GM12878 (cell line): ENCODE measurements around the gene IL18R1. TPM values are rescaled to one million over a fixed set of nuclear protein-coding genes. Genes with fewer than 3 reads are reported as not detected.
A peak's percentile ranks its signal among the peaks of the same experiment; 100 is the strongest.

ENCODE experiments used
- BACH1 ChIP-seq: fragments of 450-650 bp; IDR thresholded peaks from 2 replicates; pipeline ENCODE4 v1.6.1; 2017; ENCODE audit warnings: mild to moderate bottlenecking, borderline replicate concordance
- BHLHE40 ChIP-seq, 2 experiments: fragments of 450-650 bp in 1 of 2; IDR thresholded peaks; 2 replicates each; pipeline ENCODE4 v1.6.1; 2011 to 2017; ENCODE audit warnings: low read depth in 2 of 2, borderline replicate concordance in 1 of 2, improper control_type of control experiment in 1 of 2, low read length in 1 of 2, mild to moderate bottlenecking in 1 of 2
- BRCA1 ChIP-seq: IDR thresholded peaks from 2 replicates; pipeline ENCODE4 v1.6.1; 2011; ENCODE audit warnings: low read depth, low read length, improper control_type of control experiment
- CHD2 ChIP-seq: IDR thresholded peaks from 2 replicates; pipeline ENCODE4 v1.6.1; 2011; ENCODE audit warnings: low read depth, low read length, improper control_type of control experiment, borderline replicate concordance
- CREB1 ChIP-seq: IDR thresholded peaks from 2 replicates; pipeline ENCODE4 v1.6.1; 2012; ENCODE audit warnings: low read depth, mild to moderate bottlenecking, inconsistent platforms
- EP300 ChIP-seq, 2 experiments: fragments of 150-350 bp in 1 of 2; IDR thresholded peaks; 2 replicates each; pipeline ENCODE4 v1.6.1; 2011 to 2012; ENCODE audit warnings: low read depth in 2 of 2, low read length in 2 of 2, borderline replicate concordance in 1 of 2, improper control_type of control experiment in 1 of 2, inconsistent platforms in 1 of 2; ENCODE audit not compliant: control insufficient read depth in 1 of 2
- GABPA ChIP-seq: IDR thresholded peaks from 2 replicates; pipeline ENCODE4 v1.6.1; 2014; ENCODE audit warnings: antibody characterized with exemption, low read depth, mild to moderate bottlenecking, inconsistent platforms
- HCFC1 ChIP-seq: fragments of 150-350 bp; IDR thresholded peaks from 2 replicates; pipeline ENCODE4 v1.6.1; 2014; ENCODE audit warnings: low read length
- MEF2A ChIP-seq: IDR thresholded peaks from 2 replicates; pipeline ENCODE4 v1.6.1; 2011; ENCODE audit warnings: low read depth, mild to moderate bottlenecking, low read length, moderate library complexity; ENCODE audit not compliant: insufficient read depth
- NBN ChIP-seq: fragments of 450-650 bp; IDR thresholded peaks from 2 replicates; pipeline ENCODE4 v1.6.1; 2016
- NFIC ChIP-seq: IDR thresholded peaks from 2 replicates; pipeline ENCODE4 v1.6.1; 2012; ENCODE audit warnings: low read depth, mild to moderate bottlenecking, inconsistent platforms, low read length, moderate library complexity
- NFYA ChIP-seq: IDR thresholded peaks from 2 replicates; pipeline ENCODE4 v1.6.1; 2011; ENCODE audit warnings: low read depth, mild to moderate bottlenecking, low read length, improper control_type of control experiment, borderline replicate concordance
- RAD21 ChIP-seq: IDR thresholded peaks from 2 replicates; pipeline ENCODE4 v1.6.1; 2011; ENCODE audit warnings: mild to moderate bottlenecking, low read depth, low read length, moderate library complexity; ENCODE audit not compliant: insufficient read depth
- RBBP5 ChIP-seq: fragments of 200-600 bp; sonication (generic); conservative IDR thresholded peaks from 2 replicates; pipeline ENCODE4 v1.6.1; 2016
- SMC3 ChIP-seq: IDR thresholded peaks from 2 replicates; pipeline ENCODE4 v1.6.1; 2011; ENCODE audit warnings: low read length, improper control_type of control experiment, borderline replicate concordance
- SPI1 ChIP-seq: IDR thresholded peaks from 2 replicates; pipeline ENCODE4 v1.6.1; 2011; ENCODE audit warnings: low read depth, mild to moderate bottlenecking, low read length, moderate library complexity, borderline replicate concordance; ENCODE audit not compliant: insufficient read depth
- TARDBP ChIP-seq: IDR thresholded peaks from 2 replicates; pipeline ENCODE4 v1.6.1; 2016; ENCODE audit warnings: borderline replicate concordance
- ZNF217 ChIP-seq: fragments of 450-650 bp; IDR thresholded peaks from 2 replicates; pipeline ENCODE4 v1.6.1; 2017; ENCODE audit warnings: antibody characterized with exemption, mild to moderate bottlenecking
- ZNF384 ChIP-seq: IDR thresholded peaks from 2 replicates; pipeline ENCODE4 v1.6.1; 2012; ENCODE audit warnings: low read depth, mild to moderate bottlenecking, low read length, improper control_type of control experiment, borderline replicate concordance
- polyA plus RNA-seq, 11 experiments: library from polyadenylated mRNA; depleted of rRNA in 4 of 11; unstranded in 6 of 11; stranded (reverse) in 5 of 11; fragments of >200 nt; fragmentation: Nextera tagmentation in 4 of 11; fragmentation: Illumina TruSeq in 1 of 11; extraction: Ambion mirVana in 4 of 11; extraction: Trizol in 1 of 11; gene quantifications; 1 replicate in 1 of 11; 2 replicates in 10 of 11; pipeline versions ENCODE4 v1.2.1 to v1.2.3, GENCODE V29; 2011 to 2016; ENCODE audit warnings: inconsistent platforms in 2 of 11, missing spikeins in 2 of 11, low read depth in 1 of 11
- total RNA-seq, 4 experiments: library from RNA; depleted of rRNA in 3 of 4; stranded (reverse); fragments of >200 nt in 3 of 4; fragmentation: Illumina TruSeq in 1 of 4; extraction: Trizol in 1 of 4; gene quantifications; 2 replicates each; pipeline versions ENCODE4 v1.2.1 to v1.2.3, GENCODE V29; 2013 to 2021
- TF ChIP-seq, protein P1 (sequence below): fragments of 450-650 bp; formaldehyde crosslinking; IDR thresholded peaks from 2 replicates; pipeline ENCODE4 v1.4.0; 2022; ENCODE audit warnings: mild to moderate bottlenecking, moderate library complexity
- TF ChIP-seq, protein P2 (sequence below): fragments of 450-650 bp; IDR thresholded peaks from 2 replicates; pipeline ENCODE4 v1.6.1; 2017; ENCODE audit warnings: mild to moderate bottlenecking, moderate library complexity
- TF ChIP-seq, protein P3 (sequence below): fragments of 450-650 bp; IDR thresholded peaks from 2 replicates; pipeline ENCODE4 v1.6.1; 2017; ENCODE audit warnings: antibody characterized with exemption, mild to moderate bottlenecking, moderate library complexity

Gene IL18R1
- total and polyA plus RNA-seq, 10 of the 15 experiments (the other 5 are each of a cell fraction or from before 2014, with no cell fraction given): 3.5 to 15.5 (median 11.1) TPM

GRCh38 chr2:102424754-102425153, 69.2 kb downstream of the IL18R1 start (continued):
- TF ChIP-seq, protein P1, sequence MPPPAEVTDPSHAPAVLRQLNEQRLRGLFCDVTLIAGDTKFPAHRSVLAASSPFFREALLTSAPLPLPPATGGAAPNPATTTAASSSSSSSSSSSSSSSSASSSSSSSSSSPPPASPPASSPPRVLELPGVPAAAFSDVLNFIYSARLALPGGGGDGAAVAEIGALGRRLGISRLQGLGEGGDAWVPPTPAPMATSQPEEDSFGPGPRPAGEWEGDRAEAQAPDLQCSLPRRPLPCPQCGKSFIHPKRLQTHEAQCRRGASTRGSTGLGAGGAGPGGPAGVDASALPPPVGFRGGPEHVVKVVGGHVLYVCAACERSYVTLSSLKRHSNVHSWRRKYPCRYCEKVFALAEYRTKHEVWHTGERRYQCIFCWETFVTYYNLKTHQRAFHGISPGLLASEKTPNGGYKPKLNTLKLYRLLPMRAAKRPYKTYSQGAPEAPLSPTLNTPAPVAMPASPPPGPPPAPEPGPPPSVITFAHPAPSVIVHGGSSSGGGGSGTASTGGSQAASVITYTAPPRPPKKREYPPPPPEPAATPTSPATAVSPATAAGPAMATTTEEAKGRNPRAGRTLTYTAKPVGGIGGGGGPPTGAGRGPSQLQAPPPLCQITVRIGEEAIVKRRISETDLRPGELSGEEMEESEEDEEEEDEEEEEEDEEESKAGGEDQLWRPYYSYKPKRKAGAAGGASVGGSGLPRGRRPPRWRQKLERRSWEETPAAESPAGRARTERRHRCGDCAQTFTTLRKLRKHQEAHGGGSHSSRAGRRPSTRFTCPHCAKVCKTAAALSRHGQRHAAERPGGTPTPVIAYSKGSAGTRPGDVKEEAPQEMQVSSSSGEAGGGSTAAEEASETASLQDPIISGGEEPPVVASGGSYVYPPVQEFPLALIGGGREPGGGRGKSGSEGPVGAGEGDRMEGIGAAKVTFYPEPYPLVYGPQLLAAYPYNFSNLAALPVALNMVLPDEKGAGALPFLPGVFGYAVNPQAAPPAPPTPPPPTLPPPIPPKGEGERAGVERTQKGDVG (CRISPR knock-in tag): no peak
- TF ChIP-seq MEF2A (0 out of 2 replicates have a peak, but pooled peaks have one; percentile 15), BRCA1 (no peak), ZNF217 (0 out of 2 replicates have a peak, but pooled peaks have one; percentile 35), GABPA (no peak), ZNF384 (no peak), CHD2 (no peak), SPI1 (peak; percentile 82), RBBP5 (no peak), HCFC1 (no peak), SMC3 (no peak), NBN (no peak), CREB1 (no peak), RAD21 (no peak), NFIC (no peak), BHLHE40 (IDR thresholded peaks at IDR 0.05; ENCODE audit: borderline replicate concordance in 1 of 2, low read depth in 2 of 2, low read length in 1 of 2) (no peak; a peak in 1 of 4 replicates), NFYA (no peak), EP300 (IDR thresholded peaks at IDR 0.05; ENCODE audit: borderline replicate concordance in 1 of 2, control insufficient read depth in 1 of 2, low read depth in 2 of 2, low read length in 2 of 2) (peak in 1 of 2 experiments; percentile 75; a peak in 1 of 4 replicates), TARDBP (no peak), BACH1 (peak; percentile 37; the same call in 1 of the 2 replicates)
- TF ChIP-seq, protein P2, sequence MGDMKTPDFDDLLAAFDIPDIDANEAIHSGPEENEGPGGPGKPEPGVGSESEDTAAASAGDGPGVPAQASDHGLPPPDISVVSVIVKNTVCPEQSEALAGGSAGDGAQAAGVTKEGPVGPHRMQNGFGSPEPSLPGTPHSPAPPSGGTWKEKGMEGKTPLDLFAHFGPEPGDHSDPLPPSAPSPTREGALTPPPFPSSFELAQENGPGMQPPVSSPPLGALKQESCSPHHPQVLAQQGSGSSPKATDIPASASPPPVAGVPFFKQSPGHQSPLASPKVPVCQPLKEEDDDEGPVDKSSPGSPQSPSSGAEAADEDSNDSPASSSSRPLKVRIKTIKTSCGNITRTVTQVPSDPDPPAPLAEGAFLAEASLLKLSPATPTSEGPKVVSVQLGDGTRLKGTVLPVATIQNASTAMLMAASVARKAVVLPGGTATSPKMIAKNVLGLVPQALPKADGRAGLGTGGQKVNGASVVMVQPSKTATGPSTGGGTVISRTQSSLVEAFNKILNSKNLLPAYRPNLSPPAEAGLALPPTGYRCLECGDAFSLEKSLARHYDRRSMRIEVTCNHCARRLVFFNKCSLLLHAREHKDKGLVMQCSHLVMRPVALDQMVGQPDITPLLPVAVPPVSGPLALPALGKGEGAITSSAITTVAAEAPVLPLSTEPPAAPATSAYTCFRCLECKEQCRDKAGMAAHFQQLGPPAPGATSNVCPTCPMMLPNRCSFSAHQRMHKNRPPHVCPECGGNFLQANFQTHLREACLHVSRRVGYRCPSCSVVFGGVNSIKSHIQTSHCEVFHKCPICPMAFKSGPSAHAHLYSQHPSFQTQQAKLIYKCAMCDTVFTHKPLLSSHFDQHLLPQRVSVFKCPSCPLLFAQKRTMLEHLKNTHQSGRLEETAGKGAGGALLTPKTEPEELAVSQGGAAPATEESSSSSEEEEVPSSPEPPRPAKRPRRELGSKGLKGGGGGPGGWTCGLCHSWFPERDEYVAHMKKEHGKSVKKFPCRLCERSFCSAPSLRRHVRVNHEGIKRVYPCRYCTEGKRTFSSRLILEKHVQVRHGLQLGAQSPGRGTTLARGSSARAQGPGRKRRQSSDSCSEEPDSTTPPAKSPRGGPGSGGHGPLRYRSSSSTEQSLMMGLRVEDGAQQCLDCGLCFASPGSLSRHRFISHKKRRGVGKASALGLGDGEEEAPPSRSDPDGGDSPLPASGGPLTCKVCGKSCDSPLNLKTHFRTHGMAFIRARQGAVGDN: no peak
- TF ChIP-seq, protein P3, sequence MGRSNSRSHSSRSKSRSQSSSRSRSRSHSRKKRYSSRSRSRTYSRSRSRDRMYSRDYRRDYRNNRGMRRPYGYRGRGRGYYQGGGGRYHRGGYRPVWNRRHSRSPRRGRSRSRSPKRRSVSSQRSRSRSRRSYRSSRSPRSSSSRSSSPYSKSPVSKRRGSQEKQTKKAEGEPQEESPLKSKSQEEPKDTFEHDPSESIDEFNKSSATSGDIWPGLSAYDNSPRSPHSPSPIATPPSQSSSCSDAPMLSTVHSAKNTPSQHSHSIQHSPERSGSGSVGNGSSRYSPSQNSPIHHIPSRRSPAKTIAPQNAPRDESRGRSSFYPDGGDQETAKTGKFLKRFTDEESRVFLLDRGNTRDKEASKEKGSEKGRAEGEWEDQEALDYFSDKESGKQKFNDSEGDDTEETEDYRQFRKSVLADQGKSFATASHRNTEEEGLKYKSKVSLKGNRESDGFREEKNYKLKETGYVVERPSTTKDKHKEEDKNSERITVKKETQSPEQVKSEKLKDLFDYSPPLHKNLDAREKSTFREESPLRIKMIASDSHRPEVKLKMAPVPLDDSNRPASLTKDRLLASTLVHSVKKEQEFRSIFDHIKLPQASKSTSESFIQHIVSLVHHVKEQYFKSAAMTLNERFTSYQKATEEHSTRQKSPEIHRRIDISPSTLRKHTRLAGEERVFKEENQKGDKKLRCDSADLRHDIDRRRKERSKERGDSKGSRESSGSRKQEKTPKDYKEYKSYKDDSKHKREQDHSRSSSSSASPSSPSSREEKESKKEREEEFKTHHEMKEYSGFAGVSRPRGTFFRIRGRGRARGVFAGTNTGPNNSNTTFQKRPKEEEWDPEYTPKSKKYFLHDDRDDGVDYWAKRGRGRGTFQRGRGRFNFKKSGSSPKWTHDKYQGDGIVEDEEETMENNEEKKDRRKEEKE: no peak
